Inflammatory macrophage treated with lipopolysaccharide for 4 hours (primary cell): ENCODE measurements around the gene XBP1.
"Not testable (repeated sequence)": the region's sequence is repeated elsewhere in the genome, so short reads cannot be mapped to it uniquely, and the experiment has no call there.

Experiments
- DNase-seq: peaks from one replicate; pipeline ENCODE4 v3.0.0-alpha.2; 2020

Gene XBP1

DNA sequence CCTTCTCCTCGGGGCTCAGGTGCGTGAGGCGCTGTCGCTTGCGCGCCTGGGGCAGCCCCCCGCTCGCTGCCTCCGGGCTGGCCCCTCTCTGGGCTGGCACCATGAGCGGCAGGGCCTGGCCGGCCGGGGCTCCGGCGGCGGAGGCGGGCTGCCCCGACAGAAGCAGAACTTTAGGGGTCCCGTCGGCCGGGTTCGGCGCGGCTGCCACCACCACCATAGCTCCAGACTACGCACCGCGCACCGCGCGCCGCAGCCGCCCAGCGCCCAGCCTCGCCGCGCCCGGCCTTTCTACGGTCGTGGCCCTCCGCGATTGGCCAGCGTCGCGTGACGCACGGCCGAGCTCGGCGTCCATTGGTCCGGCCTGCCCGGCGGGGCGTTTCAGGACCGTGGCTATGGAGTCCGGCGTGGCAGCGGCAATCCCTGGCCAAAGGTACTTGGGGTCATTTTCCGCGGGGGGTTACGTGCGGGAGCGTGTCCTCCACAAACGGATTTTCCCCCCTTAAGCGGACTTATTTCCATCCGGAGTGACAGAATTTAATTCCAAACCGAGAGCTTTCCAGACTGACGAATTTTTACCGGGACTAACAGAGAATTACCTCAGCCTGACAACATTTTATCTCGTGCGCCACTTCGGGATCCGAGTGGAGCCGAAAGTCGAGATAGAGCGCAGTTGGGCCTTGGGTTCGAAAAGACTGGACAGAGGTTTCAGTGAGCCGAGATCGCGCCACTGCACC is at the start of gene XBP1:
XBP1 (minus strand) TSS at position 262 of the 734 bp plus-strand sequence.
- peak; percentile 97 for DNase-seq

- no peak for DNase-seq
Observed at GRCh38 chr22:28846994-28847393, 46.6 kb upstream of the XBP1 start.

DNA sequence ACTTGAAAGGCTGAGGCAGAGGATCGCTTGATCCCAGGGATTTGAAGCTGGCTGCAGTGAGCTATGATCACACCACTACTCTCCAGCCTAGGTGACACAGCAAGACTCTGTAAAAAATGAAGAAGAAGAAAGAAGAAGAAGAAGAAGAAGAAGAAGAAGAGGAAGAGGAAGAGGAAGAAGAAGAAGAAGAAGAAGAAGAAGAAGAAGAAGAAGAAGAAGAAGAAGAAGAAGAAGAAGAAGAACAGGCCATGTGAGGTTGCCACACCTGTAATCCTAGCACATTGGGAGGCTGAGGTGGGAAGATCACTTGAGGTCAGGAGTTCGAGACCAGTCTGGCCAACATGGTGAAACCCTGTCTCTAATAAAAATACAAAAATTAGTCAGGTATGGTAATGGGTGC is 43.9 kb upstream of the XBP1 start:
- DNase-seq, result not testable (repeated sequence)

DNA sequence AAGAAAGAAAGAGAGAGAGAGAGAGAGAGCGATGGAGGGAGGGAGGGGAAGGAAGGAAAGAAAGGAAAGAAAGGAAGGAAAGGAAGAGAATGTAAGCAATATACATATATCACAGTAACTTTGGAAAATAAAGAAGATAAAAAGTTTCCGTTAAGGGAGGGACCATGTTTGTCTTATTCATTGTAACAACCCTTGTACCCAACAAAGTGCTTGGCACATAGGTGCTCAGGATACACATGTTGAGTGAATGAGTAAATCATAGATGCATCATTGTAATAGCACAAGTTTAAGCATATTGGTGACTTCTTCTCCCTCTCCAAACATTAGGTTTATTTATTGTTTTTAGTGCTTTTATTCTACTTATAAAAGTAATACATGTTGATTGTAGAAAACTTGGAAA is 43.3 kb upstream of the XBP1 start:
- no peak for DNase-seq

DNA sequence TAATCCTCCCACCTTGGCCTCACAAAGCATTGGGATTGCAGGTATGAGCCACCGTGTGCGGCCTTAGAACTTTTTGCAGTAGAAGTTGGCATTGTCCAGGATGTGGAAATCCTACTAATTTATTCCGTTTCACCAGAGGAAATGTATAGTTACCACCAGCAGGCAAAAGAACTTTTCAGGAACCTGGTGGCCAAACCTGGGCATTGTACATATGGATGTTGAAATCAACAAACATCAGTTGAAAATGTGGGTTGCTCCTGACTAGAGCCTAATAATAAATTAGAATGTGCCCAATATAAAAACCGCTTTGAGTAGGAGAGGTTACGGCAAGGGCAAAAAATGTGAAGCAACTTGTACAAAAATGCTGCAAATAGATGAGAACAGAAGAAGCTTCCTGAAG is 40.7 kb upstream of the XBP1 start:
- DNase-seq, result no peak

GRCh38 chr22:28838971-28839370 is 38.6 kb upstream of the XBP1 start:
- DNase-seq, result no peak

GRCh38 chr22:28837640-28838039 is 37.3 kb upstream of the XBP1 start:
- DNase-seq, result no peak

GRCh38 chr22:28835630-28836189 is 35.3 kb upstream of the XBP1 start:
- no peak for DNase-seq

GRCh38 chr22:28833276-28833923 is 33.0 kb upstream of the XBP1 start:
- DNase-seq, result no peak

DNA sequence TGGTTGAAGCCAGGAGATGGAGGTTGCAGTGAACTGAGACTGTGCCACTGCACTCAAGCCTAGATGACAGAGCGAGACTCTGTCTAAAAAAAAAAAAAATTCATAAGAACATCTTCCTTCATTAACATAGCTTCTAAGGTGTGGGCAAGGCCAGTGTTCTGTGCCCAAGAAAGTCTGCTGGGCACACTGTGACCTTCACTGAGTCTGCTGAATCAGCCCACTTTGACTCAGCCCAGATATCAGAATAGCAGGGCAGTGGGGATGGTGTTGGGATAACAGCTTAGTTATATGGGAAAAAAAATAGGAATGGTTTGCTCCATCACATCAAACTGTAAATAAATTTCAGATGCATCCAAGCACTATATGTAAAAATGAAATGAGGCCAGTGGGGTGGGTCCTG is 32.4 kb upstream of the XBP1 start:
- no peak for DNase-seq

GRCh38 chr22:28831140-28832072 is 31.0 kb upstream of the XBP1 start:
- no peak for DNase-seq

GRCh38 chr22:28830441-28830840 is 30.1 kb upstream of the XBP1 start:
- DNase-seq, result no peak

DNA sequence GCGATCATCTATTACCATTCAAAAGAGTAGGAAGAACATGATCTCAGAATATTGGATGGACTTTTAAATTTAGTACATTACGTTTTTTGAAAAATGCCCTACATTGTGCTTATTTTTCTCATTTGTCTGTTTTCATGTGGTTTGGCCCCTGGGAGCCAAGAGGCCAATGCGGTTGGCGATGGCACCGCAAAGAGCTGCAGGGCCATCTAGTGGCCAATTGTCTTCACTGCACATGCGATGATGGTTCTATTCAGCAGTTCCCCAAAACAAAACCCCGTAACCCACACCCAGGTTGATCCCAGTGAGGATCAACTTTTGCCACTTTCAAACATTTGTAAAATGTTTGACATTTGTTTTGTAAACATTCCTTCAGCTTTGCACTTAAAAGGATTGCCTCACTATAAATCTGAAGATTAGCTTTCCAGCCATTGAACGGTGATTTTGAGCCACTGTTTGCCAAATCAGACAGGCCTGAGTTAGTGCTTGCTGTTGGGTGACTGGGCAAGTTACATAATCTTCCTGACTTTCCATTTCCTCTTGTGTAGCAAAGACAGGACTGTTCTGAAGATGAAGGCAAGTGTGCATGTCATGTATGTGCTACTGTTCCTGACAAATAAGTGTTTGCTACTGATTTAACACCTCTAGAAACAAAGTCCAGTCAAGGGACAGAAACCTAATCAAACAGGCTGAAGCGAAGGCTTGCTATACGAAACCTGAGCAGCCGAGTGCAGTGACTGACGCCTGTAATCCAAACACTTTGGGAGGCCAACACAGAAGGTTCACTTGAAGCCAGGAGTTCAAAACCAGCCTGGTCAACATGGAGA is 29.2 kb upstream of the XBP1 start:
- peak; percentile 80 for DNase-seq

GRCh38 chr22:28826921-28827320 is 26.6 kb upstream of the XBP1 start:
- peak; percentile 12 for DNase-seq

- DNase-seq, result not testable (repeated sequence)
Observed at GRCh38 chr22:28826430-28826829, 26.1 kb upstream of the XBP1 start.

DNA sequence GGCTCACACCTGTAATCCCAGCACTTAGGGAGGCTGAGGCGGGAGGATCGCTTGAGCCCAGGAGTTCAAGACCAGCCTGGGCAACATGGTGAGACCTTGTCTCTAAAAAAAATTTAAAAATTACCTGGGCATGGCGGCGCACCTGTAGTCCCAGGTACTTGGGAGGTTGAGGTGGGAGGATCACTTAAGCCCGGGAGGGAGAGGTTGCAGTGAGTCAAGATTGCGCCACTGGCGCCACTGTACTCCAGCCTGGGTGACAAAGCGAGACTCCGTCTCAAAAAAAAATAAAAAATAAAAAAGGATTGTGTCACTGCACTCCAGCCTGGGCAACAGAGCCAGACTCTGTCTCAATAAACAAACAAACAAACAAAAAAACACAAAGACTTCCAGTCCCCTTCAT is 24.1 kb upstream of the XBP1 start:
- not testable (repeated sequence) for DNase-seq

- DNase-seq, result no peak
Observed at GRCh38 chr22:28822930-28823551, 22.7 kb upstream of the XBP1 start.

DNA sequence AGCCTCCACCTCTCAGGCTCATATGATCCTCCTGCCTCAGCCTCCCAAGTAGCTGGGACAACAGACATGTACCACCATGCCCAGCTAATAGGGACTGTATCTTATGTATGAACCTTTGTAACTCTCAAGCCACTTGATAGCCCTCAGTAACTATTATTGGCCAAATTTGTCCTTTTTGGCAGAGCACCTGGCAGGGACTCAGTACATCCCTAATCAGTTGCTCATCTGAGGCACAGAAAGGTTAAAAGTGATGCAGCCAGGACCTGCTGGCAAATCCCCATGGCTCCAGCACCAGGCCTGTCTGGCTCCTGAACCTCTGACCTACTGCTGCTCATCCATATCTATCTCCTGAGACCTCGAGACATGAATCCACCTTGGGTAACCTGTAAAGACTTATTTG is 21.1 kb upstream of the XBP1 start:
- DNase-seq, result no peak

- no peak for DNase-seq
Observed at GRCh38 chr22:28820885-28821284, 20.5 kb upstream of the XBP1 start.

GRCh38 chr22:28819253-28820096 is 19.1 kb upstream of the XBP1 start:
- no peak for DNase-seq
